ENCODE results near the gene C6orf47. TPM values are rescaled to one million over a fixed set of nuclear protein-coding genes. Genes with fewer than 3 reads are reported as not detected.

The C6orf47 gene
- total and polyA plus RNA-seq, 2 of the 8 experiments (the other 6 are each of a cell fraction or from before 2014, with no cell fraction given), result 4.7 to 14.6 TPM

DNA sequence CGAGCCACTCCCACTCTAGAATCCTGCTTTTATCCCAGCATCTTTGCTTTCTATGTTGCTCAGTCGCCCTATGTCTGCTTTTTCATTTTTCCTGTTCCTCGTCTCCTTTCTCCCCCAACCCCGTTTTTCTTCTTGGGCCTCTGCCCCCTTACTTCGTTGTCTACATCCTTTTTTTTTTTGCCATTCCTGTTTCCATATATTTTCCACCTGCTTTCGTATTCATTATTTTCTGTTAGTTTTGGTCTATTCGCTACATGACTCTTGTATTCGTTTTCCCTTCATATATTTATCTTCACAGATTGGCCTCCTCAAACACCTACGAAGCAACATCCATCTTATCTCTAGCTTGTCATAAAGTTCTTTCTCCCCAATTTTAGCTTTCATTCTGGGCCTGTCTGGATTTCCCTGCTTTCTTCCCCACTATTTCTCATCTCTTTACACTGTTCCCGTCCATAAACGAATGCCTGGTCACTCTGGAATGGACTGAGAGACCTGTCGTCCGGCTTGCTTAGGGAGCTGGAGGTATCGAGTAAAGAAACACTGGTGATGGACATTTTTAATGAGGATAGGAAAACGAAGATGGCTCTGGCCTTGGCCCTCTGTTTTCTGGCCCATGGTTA, 39.1 kb downstream of the C6orf47 start:
- peak overlapping the region; percentile 81 to 93 for H3K4me2 ChIP-seq (ENCODE audit: insufficient read depth in 1 of 2, low read depth in 2 of 2, low read length in 2 of 2)
- peak overlapping the region; percentile 88 to 98 (median 98) for H3K4me3 ChIP-seq (ENCODE audit: extremely low read depth in 1 of 4, insufficient read depth in 2 of 4, low read depth in 3 of 4, low read length in 4 of 4)
- H3K9ac ChIP-seq (replicated peaks in 1 of 4; ENCODE audit: extremely low read depth in 1 of 4, low read depth in 3 of 4, low read length in 3 of 4), result peak overlapping the region; percentile 93 to 94 (median 94)
- peaks cover 6% of the 10 kb centered on the region; the same call in 1 of the 2 replicates for H3K23me2 ChIP-seq (ENCODE audit: low read depth, low read length)
- H2AFZ ChIP-seq (ENCODE audit: low read length), result no peak overlapping the region
- H4K5ac ChIP-seq (ENCODE audit: insufficient read length, low read depth, low read length), result peak overlapping the region; percentile 85
- peaks cover 11% of the 10 kb centered on the region; the same call in 1 of the 2 replicates for H3K79me1 ChIP-seq (ENCODE audit: low read depth, low read length)
- H4K20me1 ChIP-seq (replicated peaks in 1 of 2; ENCODE audit: control insufficient read depth in 1 of 2, insufficient read depth in 2 of 2, low read length in 2 of 2), result peaks cover 4 to 14% of the 10 kb centered on the region in 2 experiments
- peak overlapping the region; percentile 89 for H2BK5ac ChIP-seq (ENCODE audit: low read depth, low read length)
- H2BK120ac ChIP-seq (replicated peaks; ENCODE audit: low read depth, low read length), result peak overlapping the region; percentile 36
- H3K27ac ChIP-seq (ENCODE audit: low read depth, low read length), result peak overlapping the region; percentile 95
- peak overlapping the region; percentile 81; the same call in 1 of the 2 replicates for H3K18ac ChIP-seq (ENCODE audit: extremely low read depth, low read length)
- H2AK5ac ChIP-seq (ENCODE audit: low read depth, low read length), result peak overlapping the region; percentile 61; the same call in 1 of the 2 replicates
- DNase-seq (ENCODE audit: low read depth in 1 of 2, low spot score in 2 of 2) (no peak), FAIRE-seq (no peak)
- H3K79me2 ChIP-seq (ENCODE audit: control insufficient read depth in 1 of 2, insufficient read depth in 2 of 2, low read length in 2 of 2), result peaks cover 24 to 46% of the 10 kb centered on the region in 2 experiments
- H3K36me3 ChIP-seq (ENCODE audit: control insufficient read depth in 2 of 4, insufficient read depth in 4 of 4, low read length in 3 of 4), result peaks cover 33 to 46% (median 36%) of the 10 kb centered on the region in 4 experiments
- H2BK12ac ChIP-seq (ENCODE audit: low read depth, low read length), result no peak overlapping the region; the same call in 1 of the 2 replicates
- no peak for TF ChIP-seq EGR1 (IDR thresholded peaks at IDR 0.05; ENCODE audit: borderline replicate concordance, low read depth, low read length)
- TF ChIP-seq ASH2L (IDR thresholded peaks at IDR 0.05; ENCODE audit: low read length), result peak; percentile 3
- 0 out of 2 replicates have a peak, but pooled peaks have one; percentile 6 for TF ChIP-seq KDM5A (IDR thresholded peaks at IDR 0.05; ENCODE audit: low read length)
- CTCF ChIA-PET (ENCODE audit: partially characterized antibody), result interaction anchor here (0.9 to 2.7 kb wide), 8 partner anchors 13 to 108 kb away, joined by 3 to 9 read pairs (median 5); partner anchors contain the start of genes ATP6V1G2, BAG6, DDAH2 and LST1
- H2BK15ac ChIP-seq (ENCODE audit: low read length), result no peak overlapping the region
- peak overlapping the region; percentile 65 for H3K4ac ChIP-seq (replicated peaks; ENCODE audit: insufficient read length, low read depth, low read length)
- no peaks in the 10 kb centered on the region for H3K27me3 ChIP-seq (replicated peaks in 1 of 4; ENCODE audit: control insufficient read depth in 3 of 4, extremely low read depth in 1 of 4, insufficient read depth in 3 of 4, low read length in 3 of 4)
- POLR2A ChIA-PET (ENCODE audit: partially characterized antibody), result interaction anchor here (0.8 to 34.9 kb wide), 21 partner anchors 9 to 351 kb away, joined by 3 to 883 read pairs (median 5); partner anchors contain the start of genes APOM, ATP6V1G2, BAG6 and C6orf47
- H3K4me1 ChIP-seq (replicated peaks in 1 of 4; ENCODE audit: control insufficient read depth in 3 of 4, insufficient read depth in 4 of 4, low read length in 3 of 4), result peaks cover 0 to 2% (median 0%) of the 10 kb centered on the region in 4 experiments; a peak in 1 of 7 replicates
- peak overlapping the region; percentile 83 for H3K56ac ChIP-seq (replicated peaks; ENCODE audit: insufficient read length, low read depth, low read length)
- 13% methylated on average over 15 of the region's 15 CpGs; no CpG with 5 or more reads in 1 of the 2 experiments for WGBS, 2 experiments (ENCODE audit: extremely low coverage in 1 of 2, insufficient coverage in 1 of 2, insufficient read length in 1 of 2, insufficient replicate concordance in 2 of 2, low coverage in 1 of 2, low lambda C conversion rate in 2 of 2, missing lambda C conversion rate in 1 of 2)
- H4K91ac ChIP-seq (replicated peaks; ENCODE audit: insufficient read length, low read length), result peak overlapping the region; percentile 75
- H4K8ac ChIP-seq (ENCODE audit: extremely low read depth, insufficient read depth, low read length), result peak overlapping the region; percentile 99; the same call in 1 of the 2 replicates
- H3K9me3 ChIP-seq (ENCODE audit: insufficient read depth in 2 of 2, low read depth in 1 of 2, low read length in 1 of 2), result no peaks in the 10 kb centered on the region
- H3K14ac ChIP-seq (ENCODE audit: insufficient read length), result peak overlapping the region; percentile 73
- H3K23ac ChIP-seq (ENCODE audit: insufficient read length), result peak overlapping the region; percentile 19
- H2BK20ac ChIP-seq (ENCODE audit: low read length), result no peak overlapping the region
